Neuronal stem cell (in vitro differentiated cells): ENCODE results near the gene GABARAP.
A peak's percentile ranks its signal among the peaks of the same experiment; 100 is the strongest.

Experiments
- DNase-seq: peaks from one replicate; pipeline ENCODE4 v3.0.0-alpha.2; 2013; ENCODE audit warnings: low spot score
- H2AFZ ChIP-seq: one replicate; pipeline ENCODE4 v1.6.1; 2013; ENCODE audit warnings: mild to moderate bottlenecking, low read length, inconsistent platforms
- H2AK5ac ChIP-seq: 2 replicates; pipeline ENCODE4 v1.6.1; 2013; ENCODE audit warnings: low read depth, mild to moderate bottlenecking, inconsistent platforms, low read length, moderate library complexity, mixed read lengths
- H2BK120ac ChIP-seq: 2 replicates; pipeline ENCODE4 v1.6.1; 2013; ENCODE audit warnings: low read depth, mild to moderate bottlenecking, inconsistent platforms, low read length, moderate library complexity, mixed read lengths
- H2BK12ac ChIP-seq: one replicate; pipeline ENCODE4 v1.6.1; 2013; ENCODE audit warnings: low read length, inconsistent platforms
- H2BK15ac ChIP-seq: 2 replicates; pipeline ENCODE4 v1.6.1; 2013; ENCODE audit warnings: mild to moderate bottlenecking, low read length, inconsistent platforms, mixed read lengths
- H2BK5ac ChIP-seq: one replicate; pipeline ENCODE4 v1.6.1; 2013; ENCODE audit warnings: inconsistent platforms, mild to moderate bottlenecking, low read length, moderate library complexity
- H3K14ac ChIP-seq: one replicate; pipeline ENCODE4 v1.6.1; 2013; ENCODE audit warnings: low read length, inconsistent platforms
- H3K18ac ChIP-seq: 2 replicates; pipeline ENCODE4 v1.6.1; 2013; ENCODE audit warnings: low read length, inconsistent platforms
- H3K23ac ChIP-seq: 2 replicates; pipeline ENCODE4 v1.6.1; 2013; ENCODE audit warnings: low read depth, mild to moderate bottlenecking, mixed read lengths, low read length, inconsistent platforms; ENCODE audit not compliant: poor library complexity
- H3K27ac ChIP-seq: replicated peaks from 3 replicates; pipeline ENCODE4 v1.5.1; 2013; ENCODE audit warnings: low read length, inconsistent platforms
- H3K27me3 ChIP-seq, 3 experiments: 2 replicates each; pipeline ENCODE4 v1.6.1; 2013; ENCODE audit warnings: low read length in 3 of 3, mild to moderate bottlenecking in 2 of 3, inconsistent platforms in 1 of 3, low read depth in 1 of 3, mixed read lengths in 1 of 3, moderate library complexity in 1 of 3; ENCODE audit not compliant: control insufficient read depth in 3 of 3, insufficient read depth in 3 of 3
- H3K36me3 ChIP-seq, 2 donors: replicated peaks in 1 of 2; 2 replicates each; pipeline ENCODE4 v1.6.1; 2013; ENCODE audit warnings: low read length in 2 of 2; ENCODE audit not compliant: control insufficient read depth in 2 of 2, insufficient read depth in 2 of 2
- H3K4ac ChIP-seq: 2 replicates; pipeline ENCODE4 v1.6.1; 2013; ENCODE audit warnings: inconsistent platforms, mild to moderate bottlenecking, low read length, moderate library complexity
- H3K4me1 ChIP-seq, 2 donors: 1 replicate in 1 of 2; 2 replicates in 1 of 2; pipeline ENCODE4 v1.6.1; 2013; ENCODE audit warnings: low read length in 2 of 2, low read depth in 1 of 2; ENCODE audit not compliant: control insufficient read depth in 2 of 2, insufficient read depth in 1 of 2
- H3K4me2 ChIP-seq: one replicate; pipeline ENCODE4 v1.6.1; 2013; ENCODE audit warnings: mild to moderate bottlenecking, low read length, inconsistent platforms; ENCODE audit not compliant: insufficient read depth, poor library complexity, severe bottlenecking
- H3K4me3 ChIP-seq, 2 donors: 2 replicates each; pipeline ENCODE4 v1.5.1; 2013; ENCODE audit warnings: low read length in 2 of 2, mild to moderate bottlenecking in 2 of 2, inconsistent platforms in 1 of 2, moderate library complexity in 1 of 2
- H3K79me1 ChIP-seq: one replicate; pipeline ENCODE4 v1.6.1; 2013; ENCODE audit warnings: low read depth, mild to moderate bottlenecking, inconsistent platforms, low read length, moderate library complexity
- H3K9ac ChIP-seq: one replicate; pipeline ENCODE4 v1.6.1; 2013; ENCODE audit warnings: mild to moderate bottlenecking, low read depth, low read length, inconsistent platforms; ENCODE audit not compliant: poor library complexity
- H3K9me3 ChIP-seq, 2 donors: replicated peaks in 1 of 2; 2 replicates each; pipeline versions ENCODE3 to v1.6.1; 2013; ENCODE audit warnings: low read length in 2 of 2, mild to moderate bottlenecking in 2 of 2, inconsistent platforms in 1 of 2, low read depth in 1 of 2, mixed read lengths in 1 of 2, moderate library complexity in 1 of 2; ENCODE audit not compliant: control insufficient read depth in 2 of 2, insufficient read depth in 1 of 2
- H4K8ac ChIP-seq: one replicate; pipeline ENCODE4 v1.6.1; 2013; ENCODE audit warnings: low read depth, mild to moderate bottlenecking, inconsistent platforms, low read length, moderate library complexity
- H4K91ac ChIP-seq: one replicate; pipeline ENCODE4 v1.6.1; 2013; ENCODE audit warnings: low read length, low read depth, mild to moderate bottlenecking, inconsistent platforms; ENCODE audit not compliant: poor library complexity
- WGBS, 2 donors: extraction: QIAGEN DNeasy Blood & Tissue Kit; methylation state at CpG; one replicate each; pipeline ENCODE4 v1.1.7; 2013; ENCODE audit warnings: missing lambda C conversion rate in 2 of 2, mixed read lengths in 1 of 2; ENCODE audit not compliant: insufficient read length in 2 of 2, insufficient replicate concordance in 1 of 2; ENCODE audit errors: extremely low coverage in 2 of 2; 5-methylcytosine and 5-hydroxymethylcytosine counted together

The GABARAP gene

GRCh38 chr17:7208754-7209460 lies 33.3 kb downstream of the GABARAP start:
- H4K91ac ChIP-seq = no peak overlapping the region
- peak overlapping the region in 1 of 2 donors; percentile 26 for H3K4me3 ChIP-seq
- H3K23ac ChIP-seq = no peak overlapping the region
- peak overlapping the region; percentile 64 for H3K9ac ChIP-seq
- peak overlapping the region; percentile 77 for H2AK5ac ChIP-seq
- no peak overlapping the region for H2BK5ac ChIP-seq
- peak overlapping the region; percentile 69 for H3K4ac ChIP-seq
- WGBS, 2 donors = no CpG with 5 or more reads among the region's 9 CpGs
- H2BK12ac ChIP-seq = peak overlapping the region; percentile 95
- peaks cover 50 to 52% of the 10 kb centered on the region in 2 donors for H3K4me1 ChIP-seq
- H3K14ac ChIP-seq = no peak overlapping the region
- peaks cover 0 to 2% of the 10 kb centered on the region in 2 donors for H3K9me3 ChIP-seq
- H3K4me2 ChIP-seq = peak overlapping the region; percentile 37
- H3K79me1 ChIP-seq = peaks cover 8% of the 10 kb centered on the region
- no peak overlapping the region for H2AFZ ChIP-seq
- H2BK120ac ChIP-seq = no peak overlapping the region
- DNase-seq = no peak
- peak overlapping the region; percentile 92 for H4K8ac ChIP-seq
- H2BK15ac ChIP-seq = peak overlapping the region; percentile 8
- peak overlapping the region; percentile 65 for H3K18ac ChIP-seq
- no peaks in the 10 kb centered on the region for H3K27me3 ChIP-seq
- peaks cover 0 to 4% of the 10 kb centered on the region in 2 donors for H3K36me3 ChIP-seq
- H3K27ac ChIP-seq = peak overlapping the region; percentile 44

- peaks cover 45 to 48% of the 10 kb centered on the region in 2 donors for H3K4me1 ChIP-seq
- H3K4me2 ChIP-seq = peak overlapping the region; percentile 37
These were observed 34.1 kb downstream of the GABARAP start for GRCh38 chr17:7208027-7208571.

GRCh38 chr17:7207120-7208001 lies 34.9 kb downstream of the GABARAP start:
- no peak overlapping the region for H2BK5ac ChIP-seq
- peak overlapping the region; percentile 79 for H3K14ac ChIP-seq
- no CpG with 5 or more reads among the region's 24 CpGs for WGBS, 2 donors
- H3K9ac ChIP-seq = peak overlapping the region; percentile 80
- peak overlapping the region; percentile 37 for H3K4me2 ChIP-seq
- peak overlapping the region; percentile 95 for H2BK12ac ChIP-seq
- H3K27ac ChIP-seq = peak overlapping the region; percentile 52
- H2AFZ ChIP-seq = no peak overlapping the region
- H4K8ac ChIP-seq = no peak overlapping the region
- DNase-seq = no peak
- H3K9me3 ChIP-seq = peaks cover 0 to 3% of the 10 kb centered on the region in 2 donors
- H3K79me1 ChIP-seq = peaks cover 8% of the 10 kb centered on the region
- peak overlapping the region; percentile 96 for H3K23ac ChIP-seq
- peak overlapping the region; percentile 59 for H2BK15ac ChIP-seq
- peak overlapping the region; percentile 88 for H3K18ac ChIP-seq
- H3K4ac ChIP-seq = peak overlapping the region; percentile 71
- peak overlapping the region; percentile 67 for H2AK5ac ChIP-seq
- peak overlapping the region in 1 of 2 donors; percentile 66 for H3K4me3 ChIP-seq
- H2BK120ac ChIP-seq = no peak overlapping the region
- no peaks in the 10 kb centered on the region for H3K27me3 ChIP-seq
- H3K4me1 ChIP-seq = peaks cover 45 to 48% of the 10 kb centered on the region in 2 donors
- peak overlapping the region; percentile 79 for H4K91ac ChIP-seq
- peaks cover 14 to 20% of the 10 kb centered on the region in 2 donors for H3K36me3 ChIP-seq

More at GRCh38 chr17:7208027-7208571, 34.1 kb downstream of the GABARAP start:
- Histone ChIP-seq H3K4me3 (no peak overlapping the region), H2AFZ (no peak overlapping the region), H2AK5ac (peak overlapping the region; percentile 66), H3K9ac (peak overlapping the region; percentile 51), H3K9me3 (peaks cover 0 to 2% of the 10 kb centered on the region in 2 donors), H4K8ac (no peak overlapping the region), H3K27me3 (no peaks in the 10 kb centered on the region), H3K36me3 (peaks cover 7 to 12% of the 10 kb centered on the region in 2 donors), H4K91ac (no peak overlapping the region), H2BK12ac (peak overlapping the region; percentile 95), H2BK15ac (peak overlapping the region; percentile 8), H3K18ac (peak overlapping the region; percentile 70), H3K27ac (peak overlapping the region; percentile 44), H3K4ac (peak overlapping the region; percentile 69), H2BK120ac (no peak overlapping the region), H3K23ac (no peak overlapping the region), H3K79me1 (peaks cover 8% of the 10 kb centered on the region), H3K14ac (no peak overlapping the region), H2BK5ac (no peak overlapping the region)
- WGBS, 2 donors = no CpG with 5 or more reads among the region's 21 CpGs
- no peak for DNase-seq
